ENCODE measurements around the gene RADIL.

Gene RADIL, protein sequence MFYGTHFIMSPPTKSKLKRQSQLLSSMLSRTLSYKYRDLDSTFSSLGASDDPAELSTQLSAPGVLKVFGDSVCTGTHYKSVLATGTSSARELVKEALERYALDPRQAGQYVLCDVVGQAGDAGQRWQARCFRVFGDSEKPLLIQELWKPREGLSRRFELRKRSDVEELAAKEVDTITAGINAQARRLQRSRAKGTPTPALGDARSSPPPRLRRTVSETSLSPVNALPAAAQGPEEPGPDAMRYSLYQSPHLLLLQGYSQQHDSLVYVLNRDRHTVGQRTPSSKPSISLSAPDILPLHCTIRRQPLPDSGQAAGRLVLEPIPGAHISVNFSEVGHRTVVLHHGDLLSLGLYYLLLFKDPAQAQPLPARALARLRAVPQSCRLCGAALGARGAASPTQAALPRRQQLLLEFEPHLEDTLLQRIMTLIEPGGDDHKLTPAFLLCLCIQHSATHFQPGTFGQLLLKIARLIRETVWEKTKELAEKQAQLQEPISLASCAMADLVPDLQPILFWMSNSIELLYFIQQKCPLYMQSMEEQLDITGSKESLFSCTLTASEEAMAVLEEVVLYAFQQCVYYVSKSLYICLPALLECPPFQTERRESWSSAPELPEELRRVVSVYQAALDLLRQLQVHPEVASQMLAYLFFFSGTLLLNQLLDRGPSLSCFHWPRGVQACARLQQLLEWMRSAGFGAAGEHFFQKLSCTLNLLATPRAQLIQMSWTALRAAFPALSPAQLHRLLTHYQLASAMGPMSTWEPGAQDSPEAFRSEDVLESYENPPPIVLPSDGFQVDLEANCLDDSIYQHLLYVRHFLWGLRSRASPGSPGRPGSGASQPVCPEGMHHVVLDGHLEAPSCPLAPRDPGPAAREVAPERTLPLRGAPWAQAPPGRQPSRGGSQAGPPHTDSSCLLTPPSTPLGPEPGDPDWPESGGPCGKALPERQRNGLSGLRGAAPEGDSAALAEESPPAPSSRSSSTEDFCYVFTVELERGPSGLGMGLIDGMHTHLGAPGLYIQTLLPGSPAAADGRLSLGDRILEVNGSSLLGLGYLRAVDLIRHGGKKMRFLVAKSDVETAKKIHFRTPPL

GRCh38 chr7:4883372-4884144, at the start of gene RADIL:
Gene RADIL (minus strand): TSS chr7:4883716. CDS start chr7:4878139, 5,577 bp downstream.
- DNase-seq (ENCODE audit: low read depth), result no peak

GRCh38 chr7:4931943-4932342, 48.4 kb upstream of the RADIL start:
- DNase-seq (ENCODE audit: low read depth), result no peak
- H3K4me3 ChIP-seq (ENCODE audit: low read depth, low read length), result no peak overlapping the region
- TF ChIP-seq, protein P1, sequence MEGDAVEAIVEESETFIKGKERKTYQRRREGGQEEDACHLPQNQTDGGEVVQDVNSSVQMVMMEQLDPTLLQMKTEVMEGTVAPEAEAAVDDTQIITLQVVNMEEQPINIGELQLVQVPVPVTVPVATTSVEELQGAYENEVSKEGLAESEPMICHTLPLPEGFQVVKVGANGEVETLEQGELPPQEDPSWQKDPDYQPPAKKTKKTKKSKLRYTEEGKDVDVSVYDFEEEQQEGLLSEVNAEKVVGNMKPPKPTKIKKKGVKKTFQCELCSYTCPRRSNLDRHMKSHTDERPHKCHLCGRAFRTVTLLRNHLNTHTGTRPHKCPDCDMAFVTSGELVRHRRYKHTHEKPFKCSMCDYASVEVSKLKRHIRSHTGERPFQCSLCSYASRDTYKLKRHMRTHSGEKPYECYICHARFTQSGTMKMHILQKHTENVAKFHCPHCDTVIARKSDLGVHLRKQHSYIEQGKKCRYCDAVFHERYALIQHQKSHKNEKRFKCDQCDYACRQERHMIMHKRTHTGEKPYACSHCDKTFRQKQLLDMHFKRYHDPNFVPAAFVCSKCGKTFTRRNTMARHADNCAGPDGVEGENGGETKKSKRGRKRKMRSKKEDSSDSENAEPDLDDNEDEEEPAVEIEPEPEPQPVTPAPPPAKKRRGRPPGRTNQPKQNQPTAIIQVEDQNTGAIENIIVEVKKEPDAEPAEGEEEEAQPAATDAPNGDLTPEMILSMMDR (IDR thresholded peaks at IDR 0.05; ENCODE audit: low read depth, low read length, missing control alignments), result no peak

More at GRCh38 chr7:4883372-4884144, at the start of gene RADIL:
- no peak within 1 kb of the TSS for H3K4me3 ChIP-seq (ENCODE audit: low read depth, low read length)
- TF ChIP-seq, protein P1 (IDR thresholded peaks at IDR 0.05; ENCODE audit: low read depth, low read length, missing control alignments), result peak; percentile 47

DNA sequence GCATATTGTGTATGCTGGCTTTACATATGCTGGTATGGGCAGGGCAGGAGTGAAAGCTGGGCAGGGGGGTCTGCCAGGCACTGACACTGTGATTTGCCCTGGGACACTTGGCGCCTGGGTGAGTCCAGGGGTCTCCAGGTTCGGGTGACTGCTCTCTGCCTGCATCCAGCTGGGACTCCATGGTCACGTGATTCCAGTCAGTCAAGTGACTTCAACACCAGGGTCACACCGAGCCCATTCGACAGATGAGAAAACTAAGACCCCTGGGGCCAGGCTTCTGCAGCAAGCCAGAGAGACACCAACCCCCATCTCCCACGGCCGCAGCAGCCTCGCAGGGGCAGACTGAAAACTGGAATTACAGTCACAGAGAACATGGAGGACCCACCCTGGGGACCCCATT, 45.5 kb upstream of the RADIL start:
- H3K4me3 ChIP-seq (ENCODE audit: low read depth, low read length), result no peak overlapping the region
- TF ChIP-seq, protein P1 (IDR thresholded peaks at IDR 0.05; ENCODE audit: low read depth, low read length, missing control alignments), result no peak
- DNase-seq (ENCODE audit: low read depth), result no peak

DNA sequence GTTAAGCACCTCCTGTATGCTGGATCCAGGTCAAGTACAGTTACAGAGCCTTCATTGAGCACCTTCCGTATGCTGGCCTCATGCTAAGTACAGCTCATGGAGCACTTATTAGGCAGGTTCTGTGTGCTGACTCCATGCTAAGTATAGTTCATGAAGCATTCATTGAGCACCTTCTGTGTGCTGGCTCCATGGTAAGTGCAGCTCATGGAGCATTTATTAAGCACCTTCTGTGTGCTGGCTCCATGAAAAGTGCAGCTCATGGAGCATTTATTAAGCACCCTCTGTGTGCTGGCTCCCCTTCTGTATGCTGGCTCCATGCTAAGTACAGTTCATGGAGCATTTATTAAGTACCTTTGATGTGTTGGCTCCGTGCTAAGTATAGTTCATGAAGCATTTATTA, 44.9 kb upstream of the RADIL start:
- H3K4me3 ChIP-seq (ENCODE audit: low read depth, low read length), result no peak overlapping the region
- TF ChIP-seq, protein P1 (IDR thresholded peaks at IDR 0.05; ENCODE audit: low read depth, low read length, missing control alignments), result no peak
- no peak for DNase-seq (ENCODE audit: low read depth)

DNA sequence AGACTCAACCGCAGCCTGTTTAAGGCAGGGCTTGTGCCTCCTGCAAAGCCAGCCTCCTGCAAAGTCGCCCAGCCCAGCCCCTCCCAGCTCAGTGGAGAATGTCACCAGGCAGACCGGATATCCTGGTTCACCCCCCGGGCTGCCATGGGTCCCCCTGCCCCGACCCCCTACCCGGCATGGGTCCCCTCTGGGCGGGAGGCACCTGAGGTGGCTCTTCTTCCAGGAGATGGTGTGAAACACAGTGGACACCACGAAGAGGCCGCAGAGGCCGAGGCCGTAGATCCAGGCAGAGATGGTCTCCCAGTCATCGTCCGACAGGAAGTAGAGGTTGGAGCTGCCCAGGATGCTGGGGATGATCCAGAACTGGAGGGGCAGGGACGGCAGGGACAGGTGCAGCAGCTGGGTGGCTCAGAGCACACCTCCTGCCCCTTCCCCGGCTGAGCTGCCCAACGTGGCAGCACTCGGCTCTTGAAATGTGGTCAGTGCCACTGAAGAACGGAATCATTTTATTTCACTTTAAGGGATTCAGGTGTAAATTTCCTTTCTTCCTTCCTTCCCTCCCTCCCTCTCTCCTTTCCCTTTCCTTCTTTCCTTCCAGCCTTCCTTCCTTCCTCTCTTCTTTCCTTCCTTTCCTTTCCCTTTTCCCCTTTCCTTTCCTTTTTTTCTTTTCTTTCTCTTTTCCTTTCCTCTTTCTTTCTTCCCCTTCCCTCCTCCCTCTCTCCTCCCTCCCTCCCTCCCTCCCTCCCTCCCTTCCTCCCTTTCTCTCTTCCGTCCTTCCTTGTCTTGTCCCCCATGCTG, 36.7 kb upstream of the RADIL start:
- TF ChIP-seq, protein P1 (IDR thresholded peaks at IDR 0.05; ENCODE audit: low read depth, low read length, missing control alignments), result no peak

More for the DNA sequence above, 36.7 kb upstream of the RADIL start:
- H3K4me3 ChIP-seq (ENCODE audit: low read depth, low read length), result no peak overlapping the region
- no peak for DNase-seq (ENCODE audit: low read depth)

Measured in GM12864 (cell line).